ENCODE data around the gene GSC2. TPM values are rescaled to one million over a fixed set of nuclear protein-coding genes. Genes with fewer than 3 reads are reported as not detected.

GSC2 gene
- total and polyA plus RNA-seq, 9 of the 15 experiments (the other 6 are each of a cell fraction or from before 2014, with no cell fraction given), result not detected

DNA sequence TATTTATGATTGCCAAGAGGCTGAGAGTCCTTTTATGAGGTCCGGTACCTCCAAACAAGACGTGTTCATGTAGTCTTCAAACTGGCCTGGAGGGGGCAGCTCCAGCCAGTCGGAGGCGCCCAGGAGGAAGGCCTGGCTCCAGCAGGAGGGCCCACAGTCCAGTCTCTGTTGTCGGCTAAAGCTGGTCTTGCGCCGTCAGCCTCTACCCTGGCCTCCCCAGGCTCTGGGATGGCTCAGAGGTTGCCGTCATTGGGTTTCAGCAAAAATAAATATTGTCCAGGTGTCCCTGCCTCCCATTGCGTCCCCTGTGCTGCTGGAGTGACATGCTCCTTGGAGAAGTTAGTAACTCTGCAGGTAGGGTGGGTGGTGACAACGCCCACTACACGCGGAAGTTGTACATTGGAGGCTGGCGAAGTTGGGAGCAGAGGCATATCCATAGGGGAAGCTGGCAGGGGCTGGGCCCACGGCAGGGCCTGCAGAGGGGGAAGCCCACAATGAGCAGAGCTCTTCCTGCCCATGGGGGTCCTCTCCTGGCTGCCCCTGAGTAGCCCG, 29.5 kb upstream of the GSC2 start (continued):
- TF ChIP-seq FOXO4 (CRISPR knock-in tag; IDR thresholded peaks at IDR 0.05) (no peak), NCOA2 (IDR thresholded peaks at IDR 0.05; ENCODE audit: partially characterized antibody in 2 of 2) (no peak), TAF7 (tag; IDR thresholded peaks at IDR 0.05) (no peak), BACH1 (tag; IDR thresholded peaks at IDR 0.05) (no peak), IRF2 (CRISPR knock-in tag; IDR thresholded peaks at IDR 0.05) (no peak), LCOR (CRISPR knock-in tag; IDR thresholded peaks at IDR 0.05) (no peak), TGIF2 (CRISPR knock-in tag; IDR thresholded peaks at IDR 0.05) (no peak), NEUROD1 (IDR thresholded peaks at IDR 0.05; ENCODE audit: borderline replicate concordance, low read depth, low read length, partially characterized antibody) (peak; percentile 79), SMC3 (conservative IDR thresholded peaks at IDR 0.05; ENCODE audit: insufficient read depth, low read depth, low read length) (peak; percentile 95), MXI1 (IDR thresholded peaks at IDR 0.05; ENCODE audit: low read depth, low read length) (no peak), SLC30A9 (CRISPR knock-in tag; IDR thresholded peaks at IDR 0.05) (no peak), SETDB1 (IDR thresholded peaks at IDR 0.05; ENCODE audit: low read length) (no peak), ELF2 (CRISPR knock-in tag; IDR thresholded peaks at IDR 0.05) (peak; percentile 79), ZC3H8 (IDR thresholded peaks at IDR 0.05) (no peak), CSDE1 (IDR thresholded peaks at IDR 0.05) (no peak), CTCFL (IDR thresholded peaks at IDR 0.05; ENCODE audit: borderline replicate concordance, insufficient read depth, low read depth, low read length, poor library complexity, severe bottlenecking) (no peak), BRD4 (IDR thresholded peaks at IDR 0.05) (no peak), MYNN (IDR thresholded peaks at IDR 0.05) (no peak), MYNN (CRISPR knock-in tag; IDR thresholded peaks at IDR 0.05) (no peak)
- TF ChIP-seq, protein P1, sequence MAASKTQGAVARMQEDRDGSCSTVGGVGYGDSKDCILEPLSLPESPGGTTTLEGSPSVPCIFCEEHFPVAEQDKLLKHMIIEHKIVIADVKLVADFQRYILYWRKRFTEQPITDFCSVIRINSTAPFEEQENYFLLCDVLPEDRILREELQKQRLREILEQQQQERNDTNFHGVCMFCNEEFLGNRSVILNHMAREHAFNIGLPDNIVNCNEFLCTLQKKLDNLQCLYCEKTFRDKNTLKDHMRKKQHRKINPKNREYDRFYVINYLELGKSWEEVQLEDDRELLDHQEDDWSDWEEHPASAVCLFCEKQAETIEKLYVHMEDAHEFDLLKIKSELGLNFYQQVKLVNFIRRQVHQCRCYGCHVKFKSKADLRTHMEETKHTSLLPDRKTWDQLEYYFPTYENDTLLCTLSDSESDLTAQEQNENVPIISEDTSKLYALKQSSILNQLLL (CRISPR knock-in tag; IDR thresholded peaks at IDR 0.05; ENCODE audit: borderline replicate concordance), result no peak
- TF ChIP-seq, protein P2, sequence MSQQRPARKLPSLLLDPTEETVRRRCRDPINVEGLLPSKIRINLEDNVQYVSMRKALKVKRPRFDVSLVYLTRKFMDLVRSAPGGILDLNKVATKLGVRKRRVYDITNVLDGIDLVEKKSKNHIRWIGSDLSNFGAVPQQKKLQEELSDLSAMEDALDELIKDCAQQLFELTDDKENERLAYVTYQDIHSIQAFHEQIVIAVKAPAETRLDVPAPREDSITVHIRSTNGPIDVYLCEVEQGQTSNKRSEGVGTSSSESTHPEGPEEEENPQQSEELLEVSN (IDR thresholded peaks at IDR 0.05; ENCODE audit: borderline replicate concordance in 1 of 2, extremely low read depth in 1 of 2, insufficient read depth in 1 of 2, insufficient read length in 1 of 2, low read depth in 1 of 2, low read length in 1 of 2, poor library complexity in 1 of 2, severe bottlenecking in 1 of 2), result peak in 1 of 2 experiments; percentile 60
- TF ChIP-seq, protein P3, sequence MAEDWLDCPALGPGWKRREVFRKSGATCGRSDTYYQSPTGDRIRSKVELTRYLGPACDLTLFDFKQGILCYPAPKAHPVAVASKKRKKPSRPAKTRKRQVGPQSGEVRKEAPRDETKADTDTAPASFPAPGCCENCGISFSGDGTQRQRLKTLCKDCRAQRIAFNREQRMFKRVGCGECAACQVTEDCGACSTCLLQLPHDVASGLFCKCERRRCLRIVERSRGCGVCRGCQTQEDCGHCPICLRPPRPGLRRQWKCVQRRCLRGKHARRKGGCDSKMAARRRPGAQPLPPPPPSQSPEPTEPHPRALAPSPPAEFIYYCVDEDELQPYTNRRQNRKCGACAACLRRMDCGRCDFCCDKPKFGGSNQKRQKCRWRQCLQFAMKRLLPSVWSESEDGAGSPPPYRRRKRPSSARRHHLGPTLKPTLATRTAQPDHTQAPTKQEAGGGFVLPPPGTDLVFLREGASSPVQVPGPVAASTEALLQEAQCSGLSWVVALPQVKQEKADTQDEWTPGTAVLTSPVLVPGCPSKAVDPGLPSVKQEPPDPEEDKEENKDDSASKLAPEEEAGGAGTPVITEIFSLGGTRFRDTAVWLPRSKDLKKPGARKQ (CRISPR knock-in tag; IDR thresholded peaks at IDR 0.05), result no peak

Measured in K562 (cell line).